ENCODE measurements around the gene DNAL1. TPM values are rescaled to one million over a fixed set of nuclear protein-coding genes. Genes with fewer than 3 reads are reported as not detected.

Gene DNAL1
- total and polyA plus RNA-seq, 2 of the 13 experiments (the other 11 are each of a cell fraction or from before 2014, with no cell fraction given): 1.4 to 13.3 TPM

GRCh38 chr14:73644531-73645247 is at the start of gene DNAL1 (continued):
- TF ChIP-seq LCORL (IDR thresholded peaks at IDR 0.05): no peak
- TF ChIP-seq LCORL (CRISPR knock-in tag; IDR thresholded peaks at IDR 0.05): peak; percentile 45; the same call in 1 of the 2 replicates
- TF ChIP-seq TOPORS (CRISPR knock-in tag; IDR thresholded peaks at IDR 0.05): no peak
- TF ChIP-seq, protein P1, sequence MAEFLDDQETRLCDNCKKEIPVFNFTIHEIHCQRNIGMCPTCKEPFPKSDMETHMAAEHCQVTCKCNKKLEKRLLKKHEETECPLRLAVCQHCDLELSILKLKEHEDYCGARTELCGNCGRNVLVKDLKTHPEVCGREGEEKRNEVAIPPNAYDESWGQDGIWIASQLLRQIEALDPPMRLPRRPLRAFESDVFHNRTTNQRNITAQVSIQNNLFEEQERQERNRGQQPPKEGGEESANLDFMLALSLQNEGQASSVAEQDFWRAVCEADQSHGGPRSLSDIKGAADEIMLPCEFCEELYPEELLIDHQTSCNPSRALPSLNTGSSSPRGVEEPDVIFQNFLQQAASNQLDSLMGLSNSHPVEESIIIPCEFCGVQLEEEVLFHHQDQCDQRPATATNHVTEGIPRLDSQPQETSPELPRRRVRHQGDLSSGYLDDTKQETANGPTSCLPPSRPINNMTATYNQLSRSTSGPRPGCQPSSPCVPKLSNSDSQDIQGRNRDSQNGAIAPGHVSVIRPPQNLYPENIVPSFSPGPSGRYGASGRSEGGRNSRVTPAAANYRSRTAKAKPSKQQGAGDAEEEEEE (CRISPR knock-in tag; IDR thresholded peaks at IDR 0.05; ENCODE audit: borderline replicate concordance): no peak
- TF ChIP-seq, protein P2, sequence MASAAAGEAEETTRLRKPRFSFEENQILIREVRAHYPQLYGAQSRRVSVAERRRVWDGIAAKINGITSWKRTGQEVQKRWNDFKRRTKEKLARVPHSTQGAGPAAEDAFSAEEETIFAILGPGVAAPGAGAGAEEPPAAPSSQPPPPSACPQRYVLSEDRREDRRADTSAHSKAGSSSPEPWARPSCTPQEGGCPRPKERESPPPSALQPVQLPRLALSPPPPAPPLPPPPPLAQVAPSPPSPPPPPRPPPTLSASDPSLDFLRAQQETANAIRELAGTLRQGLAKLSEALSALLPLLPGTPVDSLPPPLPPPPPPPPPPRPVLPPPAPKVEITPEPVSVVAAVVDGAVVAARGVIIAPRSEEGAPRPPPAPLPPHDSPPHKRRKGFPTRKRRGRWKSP (CRISPR knock-in tag; IDR thresholded peaks at IDR 0.05): no peak
- TF ChIP-seq POLR2A (IDR thresholded peaks at IDR 0.05; ENCODE audit: insufficient read depth in 1 of 2, low read depth in 2 of 2, low read length in 2 of 2): peak; percentile 77 to 84
- no peak for TF ChIP-seq ZNF275 (CRISPR knock-in tag; IDR thresholded peaks at IDR 0.05; ENCODE audit: borderline replicate concordance)
- TF ChIP-seq ZMYM3 (CRISPR knock-in tag; IDR thresholded peaks at IDR 0.05): 0 out of 2 replicates have a peak, but pooled peaks have one; percentile 29
- TF ChIP-seq ZEB1 (IDR thresholded peaks at IDR 0.05; ENCODE audit: insufficient replicate concordance, low read depth): no peak
- TF ChIP-seq RAD51 (IDR thresholded peaks at IDR 0.05; ENCODE audit: borderline replicate concordance): no peak
- no peak for TF ChIP-seq SIN3B (IDR thresholded peaks at IDR 0.05; ENCODE audit: low read length)
- TF ChIP-seq ZSCAN31 (CRISPR knock-in tag; IDR thresholded peaks at IDR 0.05; ENCODE audit: low read depth): peak; percentile 68
- TF ChIP-seq, protein P3, sequence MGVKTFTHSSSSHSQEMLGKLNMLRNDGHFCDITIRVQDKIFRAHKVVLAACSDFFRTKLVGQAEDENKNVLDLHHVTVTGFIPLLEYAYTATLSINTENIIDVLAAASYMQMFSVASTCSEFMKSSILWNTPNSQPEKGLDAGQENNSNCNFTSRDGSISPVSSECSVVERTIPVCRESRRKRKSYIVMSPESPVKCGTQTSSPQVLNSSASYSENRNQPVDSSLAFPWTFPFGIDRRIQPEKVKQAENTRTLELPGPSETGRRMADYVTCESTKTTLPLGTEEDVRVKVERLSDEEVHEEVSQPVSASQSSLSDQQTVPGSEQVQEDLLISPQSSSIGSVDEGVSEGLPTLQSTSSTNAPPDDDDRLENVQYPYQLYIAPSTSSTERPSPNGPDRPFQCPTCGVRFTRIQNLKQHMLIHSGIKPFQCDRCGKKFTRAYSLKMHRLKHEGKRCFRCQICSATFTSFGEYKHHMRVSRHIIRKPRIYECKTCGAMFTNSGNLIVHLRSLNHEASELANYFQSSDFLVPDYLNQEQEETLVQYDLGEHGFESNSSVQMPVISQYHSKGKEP (CRISPR knock-in tag; IDR thresholded peaks at IDR 0.05): no peak
- TF ChIP-seq MBD4 (IDR thresholded peaks at IDR 0.05; ENCODE audit: borderline replicate concordance, low read length): no peak
- TF ChIP-seq, protein P4, sequence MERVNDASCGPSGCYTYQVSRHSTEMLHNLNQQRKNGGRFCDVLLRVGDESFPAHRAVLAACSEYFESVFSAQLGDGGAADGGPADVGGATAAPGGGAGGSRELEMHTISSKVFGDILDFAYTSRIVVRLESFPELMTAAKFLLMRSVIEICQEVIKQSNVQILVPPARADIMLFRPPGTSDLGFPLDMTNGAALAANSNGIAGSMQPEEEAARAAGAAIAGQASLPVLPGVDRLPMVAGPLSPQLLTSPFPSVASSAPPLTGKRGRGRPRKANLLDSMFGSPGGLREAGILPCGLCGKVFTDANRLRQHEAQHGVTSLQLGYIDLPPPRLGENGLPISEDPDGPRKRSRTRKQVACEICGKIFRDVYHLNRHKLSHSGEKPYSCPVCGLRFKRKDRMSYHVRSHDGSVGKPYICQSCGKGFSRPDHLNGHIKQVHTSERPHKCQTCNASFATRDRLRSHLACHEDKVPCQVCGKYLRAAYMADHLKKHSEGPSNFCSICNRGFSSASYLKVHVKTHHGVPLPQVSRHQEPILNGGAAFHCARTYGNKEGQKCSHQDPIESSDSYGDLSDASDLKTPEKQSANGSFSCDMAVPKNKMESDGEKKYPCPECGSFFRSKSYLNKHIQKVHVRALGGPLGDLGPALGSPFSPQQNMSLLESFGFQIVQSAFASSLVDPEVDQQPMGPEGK (CRISPR knock-in tag; IDR thresholded peaks at IDR 0.05): no peak; the same call in 1 of the 2 replicates
- no peak for TF ChIP-seq ZNF34 (CRISPR knock-in tag; IDR thresholded peaks at IDR 0.05; ENCODE audit: borderline replicate concordance)
- TF ChIP-seq MXI1 (IDR thresholded peaks at IDR 0.05; ENCODE audit: borderline replicate concordance, low read depth, low read length): peak; percentile 78; the same call in 1 of the 3 replicates
- TF ChIP-seq MATR3 (CRISPR knock-in tag; IDR thresholded peaks at IDR 0.05): no peak
- no peak for TF ChIP-seq NFYC (CRISPR knock-in tag; IDR thresholded peaks at IDR 0.05)
- no peak for TF ChIP-seq ZNF572 (CRISPR knock-in tag; IDR thresholded peaks at IDR 0.05)
- no peak for TF ChIP-seq EED (CRISPR knock-in tag; IDR thresholded peaks at IDR 0.05)

Data from HepG2 (cell line).